Suprapubic skin (tissue), 4 donors: Measurements from ENCODE around the gene ETFDH. TPM values are rescaled to one million over a fixed set of nuclear protein-coding genes. Genes with fewer than 3 reads are reported as not detected.
"Not testable (repeated sequence)": the region's sequence is repeated elsewhere in the genome, so short reads cannot be mapped to it uniquely, and the experiment has no call there.

ENCODE experiments used
- DNase-seq, 2 donors: peaks; one replicate each; pipeline ENCODE4 v3.0.0-alpha.2; 2019; ENCODE audit warnings: low spot score in 2 of 2
- H3K27ac ChIP-seq: fragments of 200-600 bp; sonication (generic); one replicate; pipeline ENCODE4 v1.5.1; 2019
- H3K27me3 ChIP-seq: fragments of 200-600 bp; sonication (generic); one replicate; pipeline ENCODE4 v1.5.1; 2019
- H3K36me3 ChIP-seq: fragments of 200-600 bp; sonication (generic); one replicate; pipeline ENCODE4 v1.5.1; 2019
- H3K4me1 ChIP-seq: fragments of 200-600 bp; sonication (generic); one replicate; pipeline ENCODE4 v1.5.1; 2019
- H3K4me3 ChIP-seq: fragments of 200-600 bp; sonication (generic); one replicate; pipeline ENCODE4 v1.5.1; 2019; ENCODE audit warnings: mild to moderate bottlenecking
- H3K9me3 ChIP-seq: fragments of 200-600 bp; sonication (generic); one replicate; pipeline ENCODE4 v1.5.1; 2019
- EP300 ChIP-seq: sonication (generic); formaldehyde crosslinking; IDR thresholded peaks from one replicate; pipeline ENCODE4 v1.6.1; 2017; ENCODE audit warnings: antibody characterized with exemption
- POLR2A ChIP-seq, 2 donors: fragments of 450-650 bp; IDR thresholded peaks; one replicate each; pipeline ENCODE4 v1.6.1; 2017; ENCODE audit warnings: antibody characterized with exemption in 2 of 2, mild to moderate bottlenecking in 2 of 2, moderate library complexity in 2 of 2
- POLR2AphosphoS5 ChIP-seq, 3 donors: sonication (generic); formaldehyde crosslinking; IDR thresholded peaks; one replicate each; pipeline ENCODE4 v1.6.1; 2017; ENCODE audit warnings: antibody characterized with exemption in 3 of 3
- WGBS: methylation state at CpG from one replicate; pipeline ENCODE4 v1.1.5; 2018; 5-methylcytosine and 5-hydroxymethylcytosine counted together
- total RNA-seq, 4 donors: library from RNA; depleted of rRNA; stranded (reverse); fragments of >200 nt; gene quantifications; one replicate each; pipeline ENCODE4 v1.1.0, GENCODE V29; 2016
- TF ChIP-seq, protein P1 (sequence below), 2 donors: fragments of 200-600 bp in 1 of 2; fragments of 450-650 bp in 1 of 2; sonication (generic) in 1 of 2; IDR thresholded peaks; one replicate each; pipeline ENCODE4 v1.5.1; 2016 to 2019; ENCODE audit warnings: antibody characterized with exemption in 2 of 2, mild to moderate bottlenecking in 1 of 2, moderate library complexity in 1 of 2

The ETFDH gene
- total RNA-seq, 4 donors from 2014 or later: 44.9 to 204 (median 50.3) TPM

DNA sequence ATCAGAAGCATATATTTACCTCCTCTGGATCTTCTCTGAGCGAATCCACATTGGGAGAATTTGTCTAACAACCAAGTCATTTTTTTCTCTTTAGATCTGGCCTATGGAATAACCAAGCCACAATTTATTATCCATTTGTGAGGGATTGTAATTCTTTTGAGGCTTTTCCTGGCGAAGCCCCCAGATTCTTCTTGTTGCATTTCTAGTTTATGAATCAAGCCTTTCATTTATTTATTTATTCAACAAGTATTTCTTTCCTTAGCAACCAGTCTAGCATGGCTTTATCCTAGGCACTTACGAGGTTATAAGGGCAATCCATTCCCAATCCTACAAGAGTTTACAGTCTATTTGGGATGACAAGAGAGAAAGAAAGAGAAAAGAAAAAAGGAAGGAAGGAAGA, 78.3 kb downstream of the ETFDH start:
- Histone ChIP-seq H3K27ac (no peak overlapping the region), H3K9me3 (no peaks in the 10 kb centered on the region), H3K4me3 (no peak overlapping the region), H3K36me3 (no peaks in the 10 kb centered on the region), H3K4me1 (no peaks in the 10 kb centered on the region), H3K27me3 (no peaks in the 10 kb centered on the region)
- 71% methylated on average over 3 of the region's 3 CpGs for WGBS
- TF ChIP-seq, protein P1, sequence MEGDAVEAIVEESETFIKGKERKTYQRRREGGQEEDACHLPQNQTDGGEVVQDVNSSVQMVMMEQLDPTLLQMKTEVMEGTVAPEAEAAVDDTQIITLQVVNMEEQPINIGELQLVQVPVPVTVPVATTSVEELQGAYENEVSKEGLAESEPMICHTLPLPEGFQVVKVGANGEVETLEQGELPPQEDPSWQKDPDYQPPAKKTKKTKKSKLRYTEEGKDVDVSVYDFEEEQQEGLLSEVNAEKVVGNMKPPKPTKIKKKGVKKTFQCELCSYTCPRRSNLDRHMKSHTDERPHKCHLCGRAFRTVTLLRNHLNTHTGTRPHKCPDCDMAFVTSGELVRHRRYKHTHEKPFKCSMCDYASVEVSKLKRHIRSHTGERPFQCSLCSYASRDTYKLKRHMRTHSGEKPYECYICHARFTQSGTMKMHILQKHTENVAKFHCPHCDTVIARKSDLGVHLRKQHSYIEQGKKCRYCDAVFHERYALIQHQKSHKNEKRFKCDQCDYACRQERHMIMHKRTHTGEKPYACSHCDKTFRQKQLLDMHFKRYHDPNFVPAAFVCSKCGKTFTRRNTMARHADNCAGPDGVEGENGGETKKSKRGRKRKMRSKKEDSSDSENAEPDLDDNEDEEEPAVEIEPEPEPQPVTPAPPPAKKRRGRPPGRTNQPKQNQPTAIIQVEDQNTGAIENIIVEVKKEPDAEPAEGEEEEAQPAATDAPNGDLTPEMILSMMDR (IDR thresholded peaks at IDR 0.05): no peak
- DNase-seq: no peak

DNA sequence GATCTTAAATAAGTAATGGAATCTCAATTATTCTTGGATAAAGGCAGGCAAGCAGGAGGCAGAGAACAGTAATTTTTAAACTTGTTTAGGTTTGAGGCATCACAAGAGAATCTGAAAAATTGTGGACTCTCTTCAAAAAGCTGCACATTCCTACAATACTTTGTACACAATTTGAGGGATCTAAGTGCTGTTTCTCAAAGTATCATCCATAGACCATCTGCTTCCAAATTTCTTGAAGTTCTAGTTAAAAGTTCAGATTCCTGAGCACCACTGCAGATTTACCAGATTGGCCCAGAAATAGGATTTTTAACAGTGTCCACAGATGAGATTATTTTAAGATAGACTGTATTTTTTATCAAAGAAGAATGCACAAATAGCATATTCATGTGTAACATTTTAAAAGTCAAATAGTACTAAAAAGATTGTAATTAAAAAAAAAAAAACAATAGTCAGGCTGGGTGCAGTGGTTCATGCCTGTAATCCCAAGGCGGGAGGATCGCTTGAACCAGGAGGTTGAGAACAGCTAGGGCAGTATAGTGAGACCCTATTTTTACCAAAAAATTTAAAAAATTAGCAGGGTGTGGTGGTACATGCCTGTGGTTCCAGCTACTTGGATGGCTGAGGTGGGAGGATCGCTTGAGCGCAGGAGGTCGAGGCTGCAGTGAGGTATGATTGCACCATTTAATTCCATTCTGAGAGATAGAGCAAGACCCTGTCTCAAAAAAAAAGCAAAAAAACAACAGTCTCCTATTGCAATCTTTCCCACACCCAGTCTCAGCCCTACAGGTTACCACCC, 82.5 kb downstream of the ETFDH start:
- Histone ChIP-seq H3K27ac (no peak overlapping the region), H3K36me3 (no peaks in the 10 kb centered on the region), H3K9me3 (no peaks in the 10 kb centered on the region), H3K4me1 (no peaks in the 10 kb centered on the region), H3K27me3 (no peaks in the 10 kb centered on the region), H3K4me3 (no peak overlapping the region)
- no peak for DNase-seq
- TF ChIP-seq, protein P1 (IDR thresholded peaks at IDR 0.05): no peak
- TF ChIP-seq EP300: no peak
- TF ChIP-seq POLR2AphosphoS5 (IDR thresholded peaks at IDR 0.05): no peak
- TF ChIP-seq POLR2A (IDR thresholded peaks at IDR 0.05): no peak
- WGBS: 90% methylated on average over 5 of the region's 5 CpGs

DNA sequence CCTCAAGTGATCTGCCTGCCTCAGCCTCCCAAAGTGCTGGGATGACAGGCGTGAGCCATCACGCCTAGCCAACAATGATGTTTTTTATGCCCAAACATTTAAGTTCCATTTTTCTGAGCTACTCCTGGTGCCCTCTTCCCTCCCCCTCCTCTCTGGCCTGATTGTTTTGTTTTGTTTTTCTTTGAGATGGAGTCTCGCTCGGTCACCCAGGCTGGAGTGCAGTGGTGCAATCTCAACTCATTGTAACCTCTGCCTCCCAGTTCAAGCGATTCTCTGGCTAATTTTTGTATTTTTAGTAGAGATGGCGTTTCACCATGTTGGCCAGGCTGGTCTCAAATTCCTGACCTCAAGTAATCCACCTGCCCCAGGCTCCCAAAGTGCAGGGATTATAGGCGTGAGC, 83.7 kb downstream of the ETFDH start:
- H3K36me3 ChIP-seq, H3K4me3 ChIP-seq, DNase-seq, H3K27ac ChIP-seq, H3K27me3 ChIP-seq, H3K4me1 ChIP-seq, H3K9me3 ChIP-seq: not testable (repeated sequence)
- 93% methylated on average over 7 of the region's 7 CpGs for WGBS

DNA sequence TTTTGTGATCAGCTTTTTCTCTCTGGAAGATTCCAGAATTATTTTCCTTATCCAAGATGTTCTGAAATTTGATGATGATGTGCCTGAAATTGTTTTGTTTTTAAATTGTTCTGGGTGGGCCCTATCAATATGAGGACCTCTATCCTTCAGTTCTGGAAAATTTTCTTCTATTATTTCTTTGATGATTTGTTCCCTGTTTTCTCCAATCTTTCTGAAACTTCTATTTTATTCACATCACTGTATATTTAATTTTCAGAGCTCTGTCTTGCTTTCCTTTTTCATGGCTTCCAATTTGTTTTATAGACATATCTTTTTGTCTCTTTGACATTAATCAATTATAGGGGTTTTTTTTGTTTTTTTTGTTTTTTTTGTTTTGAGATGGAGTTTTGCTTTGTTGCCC, 84.5 kb downstream of the ETFDH start:
- H3K9me3 ChIP-seq: no peaks in the 10 kb centered on the region
- H3K27ac ChIP-seq: no peak overlapping the region
- TF ChIP-seq POLR2AphosphoS5 (IDR thresholded peaks at IDR 0.05) (no peak), POLR2A (IDR thresholded peaks at IDR 0.05) (no peak), EP300 (no peak)
- TF ChIP-seq, protein P1 (IDR thresholded peaks at IDR 0.05): no peak
- DNase-seq: no peak
- H3K27me3 ChIP-seq: no peaks in the 10 kb centered on the region
- H3K36me3 ChIP-seq: no peaks in the 10 kb centered on the region
- no peak overlapping the region for H3K4me3 ChIP-seq
- no peaks in the 10 kb centered on the region for H3K4me1 ChIP-seq

DNA sequence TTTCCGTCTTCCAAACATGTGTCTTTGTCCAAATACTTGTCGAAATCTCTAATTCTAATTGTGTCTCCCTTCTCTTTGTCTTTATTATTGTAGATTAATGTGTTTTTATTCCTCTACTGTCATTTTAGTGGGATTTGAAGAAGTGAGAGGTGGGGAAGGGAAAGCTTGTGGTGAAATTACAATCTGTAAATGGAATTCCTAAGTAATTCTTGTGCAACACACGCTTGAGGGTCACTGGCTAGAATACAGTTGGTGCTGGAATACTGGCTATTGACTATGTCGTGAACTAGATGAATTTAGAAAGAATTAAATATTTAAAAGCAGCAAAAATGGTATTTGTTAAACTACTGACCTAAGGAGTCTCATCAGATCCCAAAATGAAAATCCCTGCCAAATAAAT, 86.0 kb downstream of the ETFDH start:
- TF ChIP-seq, protein P1 (IDR thresholded peaks at IDR 0.05): no peak
- no peak for TF ChIP-seq POLR2A (IDR thresholded peaks at IDR 0.05)
- TF ChIP-seq POLR2AphosphoS5 (IDR thresholded peaks at IDR 0.05): no peak
- TF ChIP-seq EP300: no peak
- Histone ChIP-seq H3K4me3 (no peak overlapping the region), H3K27ac (no peak overlapping the region), H3K9me3 (no peaks in the 10 kb centered on the region), H3K4me1 (no peaks in the 10 kb centered on the region), H3K27me3 (no peaks in the 10 kb centered on the region), H3K36me3 (no peaks in the 10 kb centered on the region)
- WGBS: 81% methylated on average over 4 of the region's 4 CpGs
- no peak for DNase-seq

DNA sequence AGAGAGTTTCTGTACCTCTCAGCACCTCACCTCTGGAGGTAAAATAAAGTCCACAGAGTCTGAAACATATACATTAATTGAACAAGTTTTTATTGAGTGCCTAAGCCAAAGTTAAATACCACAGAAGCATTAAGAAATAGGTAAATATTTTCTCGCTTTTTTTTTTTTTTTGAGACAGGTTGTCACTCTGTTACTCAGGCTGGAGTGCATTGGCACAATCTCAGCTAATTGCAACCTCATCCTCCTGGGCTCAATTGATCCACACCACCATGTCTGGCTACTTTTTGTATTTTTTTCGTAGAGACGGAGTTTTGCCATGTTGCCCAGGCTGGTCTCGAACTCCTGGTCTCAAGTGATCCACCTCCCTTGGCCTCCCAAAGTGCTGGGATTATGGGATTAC, 86.6 kb downstream of the ETFDH start:
- TF ChIP-seq POLR2A (IDR thresholded peaks at IDR 0.05) (no peak), POLR2AphosphoS5 (IDR thresholded peaks at IDR 0.05) (no peak), EP300 (no peak)
- TF ChIP-seq, protein P1 (IDR thresholded peaks at IDR 0.05): no peak
- DNase-seq: no peak
- no peaks in the 10 kb centered on the region for H3K9me3 ChIP-seq
- no peak overlapping the region for H3K27ac ChIP-seq
- H3K4me1 ChIP-seq: no peaks in the 10 kb centered on the region
- no peaks in the 10 kb centered on the region for H3K27me3 ChIP-seq
- H3K36me3 ChIP-seq: no peaks in the 10 kb centered on the region
- H3K4me3 ChIP-seq: no peak overlapping the region
- WGBS: 90% methylated on average over 4 of the region's 4 CpGs
